ENCODE results near the gene SDK2.

- no peak for TF ChIP-seq EZH2phosphoT487 (IDR thresholded peaks at IDR 0.05; ENCODE audit: unreplicated experiment)
- no peak for TF ChIP-seq EZH2 (IDR thresholded peaks at IDR 0.05; ENCODE audit: low read depth, unreplicated experiment)
- TF ChIP-seq, protein P1, sequence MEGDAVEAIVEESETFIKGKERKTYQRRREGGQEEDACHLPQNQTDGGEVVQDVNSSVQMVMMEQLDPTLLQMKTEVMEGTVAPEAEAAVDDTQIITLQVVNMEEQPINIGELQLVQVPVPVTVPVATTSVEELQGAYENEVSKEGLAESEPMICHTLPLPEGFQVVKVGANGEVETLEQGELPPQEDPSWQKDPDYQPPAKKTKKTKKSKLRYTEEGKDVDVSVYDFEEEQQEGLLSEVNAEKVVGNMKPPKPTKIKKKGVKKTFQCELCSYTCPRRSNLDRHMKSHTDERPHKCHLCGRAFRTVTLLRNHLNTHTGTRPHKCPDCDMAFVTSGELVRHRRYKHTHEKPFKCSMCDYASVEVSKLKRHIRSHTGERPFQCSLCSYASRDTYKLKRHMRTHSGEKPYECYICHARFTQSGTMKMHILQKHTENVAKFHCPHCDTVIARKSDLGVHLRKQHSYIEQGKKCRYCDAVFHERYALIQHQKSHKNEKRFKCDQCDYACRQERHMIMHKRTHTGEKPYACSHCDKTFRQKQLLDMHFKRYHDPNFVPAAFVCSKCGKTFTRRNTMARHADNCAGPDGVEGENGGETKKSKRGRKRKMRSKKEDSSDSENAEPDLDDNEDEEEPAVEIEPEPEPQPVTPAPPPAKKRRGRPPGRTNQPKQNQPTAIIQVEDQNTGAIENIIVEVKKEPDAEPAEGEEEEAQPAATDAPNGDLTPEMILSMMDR (conservative IDR thresholded peaks at IDR 0.05; ENCODE audit: low read depth in 2 of 2) = no peak
- no peak for TF ChIP-seq POLR2AphosphoS5 (IDR thresholded peaks at IDR 0.05; ENCODE audit: low read depth)
- TF ChIP-seq STAT1 (IDR thresholded peaks at IDR 0.05; ENCODE audit: unreplicated experiment) = no peak
- TF ChIP-seq JUNB (IDR thresholded peaks at IDR 0.05; ENCODE audit: unreplicated experiment) = no peak
- TF ChIP-seq, protein P2, sequence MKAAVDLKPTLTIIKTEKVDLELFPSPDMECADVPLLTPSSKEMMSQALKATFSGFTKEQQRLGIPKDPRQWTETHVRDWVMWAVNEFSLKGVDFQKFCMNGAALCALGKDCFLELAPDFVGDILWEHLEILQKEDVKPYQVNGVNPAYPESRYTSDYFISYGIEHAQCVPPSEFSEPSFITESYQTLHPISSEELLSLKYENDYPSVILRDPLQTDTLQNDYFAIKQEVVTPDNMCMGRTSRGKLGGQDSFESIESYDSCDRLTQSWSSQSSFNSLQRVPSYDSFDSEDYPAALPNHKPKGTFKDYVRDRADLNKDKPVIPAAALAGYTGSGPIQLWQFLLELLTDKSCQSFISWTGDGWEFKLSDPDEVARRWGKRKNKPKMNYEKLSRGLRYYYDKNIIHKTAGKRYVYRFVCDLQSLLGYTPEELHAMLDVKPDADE (IDR thresholded peaks at IDR 0.05) = no peak
- no peak for TF ChIP-seq REST (IDR thresholded peaks at IDR 0.05; ENCODE audit: unreplicated experiment)
- no peak for TF ChIP-seq CREB1 (CRISPR knock-in tag; IDR thresholded peaks at IDR 0.05; ENCODE audit: low read depth)
- no peak for TF ChIP-seq ZNF462 (CRISPR knock-in tag; IDR thresholded peaks at IDR 0.05)
- no peak for TF ChIP-seq ZNF114 (CRISPR knock-in tag; IDR thresholded peaks at IDR 0.05)
- no peak for TF ChIP-seq NANOG (IDR thresholded peaks at IDR 0.05; ENCODE audit: borderline replicate concordance)
- no peak for TF ChIP-seq ZNF331 (CRISPR knock-in tag; IDR thresholded peaks at IDR 0.05; ENCODE audit: low read depth)
Observed at GRCh38 chr17:73325527-73325842, 318.8 kb downstream of the SDK2 start.
